Articular chondrocyte of knee joint (primary cell): Measurements from ENCODE around the gene RPS27A. TPM values are rescaled to one million over a fixed set of nuclear protein-coding genes. Genes with fewer than 3 reads are reported as not detected.

Experiments
- total RNA-seq: library from RNA; depleted of rRNA; stranded (reverse); fragments of >200 nt; gene quantifications from 2 replicates; pipeline ENCODE4 v1.2.3, GENCODE V29; 2012

RPS27A gene
- 1,186 and 1,583 TPM in 2 replicates for total RNA-seq

GRCh38 chr2:55232084-55232862 is at the start of gene RPS27A, which contains the start of gene CLHC1:
Gene RPS27A, plus strand, starts transcription at chr2:55232688. Its CDS starts 137 bp downstream, at chr2:55232825.
Gene CLHC1, minus strand, starts transcription at chr2:55232293. Its CDS starts 9,882 bp downstream, at chr2:55222411.

GRCh38 chr2:55268907-55269644 is 36.6 kb downstream of the RPS27A start, which contains the start of gene MTIF2:
Gene MTIF2, minus strand, starts transcription at chr2:55269231. Its CDS starts 5,373 bp downstream, at chr2:55263858.

Other genes starting within 250 kb of the RPS27A start
- 319 TPM in 2 replicates for gene RTN4, start 182.2 kb upstream of the RPS27A start, total RNA-seq
- 11.1 and 22.1 TPM in 2 replicates for gene CLHC1, start 395 bp upstream of the RPS27A start, total RNA-seq
- 44.3 and 45.8 TPM in 2 replicates for gene MTIF2, start 36.5 kb downstream of the RPS27A start, total RNA-seq
- 119 and 126 TPM in 2 replicates for gene CCDC88A, start 187.2 kb downstream of the RPS27A start, total RNA-seq